ENCODE measurements around the gene OXER1.

DNA sequence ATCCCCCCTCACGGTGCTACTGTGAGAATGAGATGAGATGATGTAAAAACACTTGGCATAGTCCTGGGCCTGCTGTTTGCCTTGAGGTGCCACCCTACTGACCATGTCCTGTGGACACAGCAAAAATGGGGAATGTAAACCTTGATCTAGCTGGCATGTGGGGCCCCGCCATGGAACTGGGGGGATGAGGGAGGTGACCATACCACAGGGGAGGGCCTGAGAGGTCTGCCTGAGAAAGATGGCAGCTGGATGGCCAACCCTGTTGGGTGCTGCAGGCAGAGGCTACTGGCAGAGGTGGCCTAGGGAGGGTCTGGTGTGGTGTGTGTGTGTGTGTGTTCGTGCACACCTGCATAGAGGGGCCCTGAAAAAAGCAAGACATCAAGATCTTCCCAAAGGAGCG is 27.7 kb upstream of the OXER1 start:
- no peak for TF ChIP-seq POLR2A (IDR thresholded peaks at IDR 0.05; ENCODE audit: low read length)
- TF ChIP-seq GATA1 (IDR thresholded peaks at IDR 0.05; ENCODE audit: low read depth, low read length): no peak
